NCI-H524 treated with DMSO at 0.1 percent for 48 hours (cell line): ENCODE data around the gene HTR3B.
"Not testable (repeated sequence)": the region's sequence is repeated elsewhere in the genome, so short reads cannot be mapped to it uniquely, and the experiment has no call there.

Experiments
- DNase-seq: peaks from one replicate; lab custom pipeline; 2025; lab: John Stamatoyannopoulos, UW

The HTR3B gene, protein sequence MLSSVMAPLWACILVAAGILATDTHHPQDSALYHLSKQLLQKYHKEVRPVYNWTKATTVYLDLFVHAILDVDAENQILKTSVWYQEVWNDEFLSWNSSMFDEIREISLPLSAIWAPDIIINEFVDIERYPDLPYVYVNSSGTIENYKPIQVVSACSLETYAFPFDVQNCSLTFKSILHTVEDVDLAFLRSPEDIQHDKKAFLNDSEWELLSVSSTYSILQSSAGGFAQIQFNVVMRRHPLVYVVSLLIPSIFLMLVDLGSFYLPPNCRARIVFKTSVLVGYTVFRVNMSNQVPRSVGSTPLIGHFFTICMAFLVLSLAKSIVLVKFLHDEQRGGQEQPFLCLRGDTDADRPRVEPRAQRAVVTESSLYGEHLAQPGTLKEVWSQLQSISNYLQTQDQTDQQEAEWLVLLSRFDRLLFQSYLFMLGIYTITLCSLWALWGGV

GRCh38 chr11:113904379-113905101, at the start of gene HTR3B:
TSS of gene HTR3B (plus strand) at chr11:113904796. CDS start at chr11:113904934, 138 bp downstream.
- DNase-seq = no peak

GRCh38 chr11:113855803-113856202, 48.8 kb upstream of the HTR3B start:
- DNase-seq = no peak

GRCh38 chr11:113856966-113857759, 47.4 kb upstream of the HTR3B start:
- DNase-seq = no peak

DNA sequence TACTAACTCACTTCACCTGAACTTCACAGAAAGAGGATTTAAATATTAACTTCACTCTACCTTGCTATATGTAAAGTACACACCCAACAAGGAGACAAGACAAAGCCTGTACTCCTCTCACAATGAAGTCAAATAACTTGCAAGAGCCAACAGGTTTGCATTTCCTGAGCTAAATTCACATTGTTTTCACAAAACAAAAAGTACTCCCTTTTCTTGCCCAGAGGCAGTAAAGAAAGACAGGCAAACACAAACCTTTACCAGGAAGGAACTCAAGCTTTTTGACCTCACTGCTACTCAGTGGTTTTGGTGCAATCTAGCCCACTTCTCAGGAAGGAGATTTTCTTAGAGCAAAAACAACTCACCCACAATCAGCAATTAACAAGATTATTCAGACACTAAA, 44.9 kb upstream of the HTR3B start:
- no peak for DNase-seq

GRCh38 chr11:113862435-113862834, 42.2 kb upstream of the HTR3B start:
- no peak for DNase-seq

DNA sequence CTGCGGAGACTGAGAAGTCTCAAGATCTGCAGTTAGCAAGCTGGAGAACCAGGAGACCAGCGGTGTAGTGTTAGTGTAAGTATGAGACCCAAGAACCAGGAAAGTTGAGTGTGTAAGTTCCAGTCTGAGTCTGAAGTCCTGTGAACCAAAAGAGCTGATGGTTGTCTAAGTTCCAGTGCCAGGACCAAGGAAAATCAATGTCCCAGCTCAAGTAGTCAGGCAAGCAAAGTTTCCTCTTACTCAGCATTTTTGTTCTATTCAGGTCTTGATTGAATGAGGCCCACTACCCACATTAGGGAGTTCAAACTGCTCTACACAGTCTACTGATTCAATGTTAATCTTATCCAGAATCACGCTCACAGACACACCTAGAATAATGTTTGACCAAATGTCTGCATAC, 40.2 kb upstream of the HTR3B start:
- no peak for DNase-seq

GRCh38 chr11:113865873-113866272, 38.7 kb upstream of the HTR3B start:
- no peak for DNase-seq

DNA sequence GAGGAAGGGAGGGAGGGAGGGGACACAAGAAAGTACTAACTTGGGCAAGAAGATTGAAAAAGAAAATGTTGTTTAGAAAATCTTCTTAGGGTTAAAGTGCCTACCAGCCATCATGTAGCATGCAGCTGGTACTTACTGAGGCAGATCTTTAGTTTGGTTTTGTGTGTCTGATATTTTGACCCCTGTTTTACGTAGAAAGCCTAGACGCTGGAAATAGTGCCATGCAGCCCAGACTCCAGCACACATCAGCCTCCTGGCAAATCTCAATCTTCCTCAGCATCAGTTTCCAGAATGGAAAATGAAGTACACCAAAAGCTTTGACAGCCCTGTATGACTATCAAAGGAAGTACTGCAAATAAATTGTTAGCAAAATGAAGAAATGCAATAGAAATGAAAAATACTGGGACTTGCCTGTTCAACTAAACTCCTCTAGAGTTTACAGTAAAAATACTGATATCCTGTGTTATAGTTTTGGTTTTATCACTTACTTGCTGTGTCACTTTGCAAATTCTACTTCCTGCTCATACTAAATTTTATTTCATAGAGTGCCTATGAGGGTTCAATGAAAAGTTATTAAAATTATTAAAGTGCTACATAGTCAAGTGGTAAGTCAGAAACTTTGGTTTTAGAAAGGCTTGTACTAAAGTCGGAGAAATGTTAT, 36.6 kb upstream of the HTR3B start:
- DNase-seq = no peak

DNA sequence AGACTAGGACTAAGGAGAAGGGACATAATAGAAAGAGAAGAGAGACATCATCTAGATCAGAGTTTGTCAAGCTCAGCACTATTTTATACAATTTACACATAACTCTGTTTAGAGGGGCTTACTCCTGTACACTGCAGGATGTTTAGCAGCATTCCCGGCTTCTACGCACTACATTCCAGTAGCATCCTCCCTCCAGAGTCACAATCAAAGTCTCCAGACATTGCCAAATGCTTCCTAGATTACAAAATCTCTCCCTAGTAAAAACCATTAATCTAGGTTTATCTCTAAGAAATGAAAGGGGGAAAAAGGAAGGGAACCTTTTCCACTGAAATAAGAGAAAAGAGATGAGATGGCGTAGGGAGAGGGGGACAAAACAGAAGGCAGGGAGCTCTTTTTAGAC, 33.3 kb upstream of the HTR3B start:
- DNase-seq = no peak

GRCh38 chr11:113873236-113873626, 31.4 kb upstream of the HTR3B start:
- DNase-seq = no peak

- DNase-seq = no peak
Measured at GRCh38 chr11:113874096-113874495, 30.5 kb upstream of the HTR3B start.

DNA sequence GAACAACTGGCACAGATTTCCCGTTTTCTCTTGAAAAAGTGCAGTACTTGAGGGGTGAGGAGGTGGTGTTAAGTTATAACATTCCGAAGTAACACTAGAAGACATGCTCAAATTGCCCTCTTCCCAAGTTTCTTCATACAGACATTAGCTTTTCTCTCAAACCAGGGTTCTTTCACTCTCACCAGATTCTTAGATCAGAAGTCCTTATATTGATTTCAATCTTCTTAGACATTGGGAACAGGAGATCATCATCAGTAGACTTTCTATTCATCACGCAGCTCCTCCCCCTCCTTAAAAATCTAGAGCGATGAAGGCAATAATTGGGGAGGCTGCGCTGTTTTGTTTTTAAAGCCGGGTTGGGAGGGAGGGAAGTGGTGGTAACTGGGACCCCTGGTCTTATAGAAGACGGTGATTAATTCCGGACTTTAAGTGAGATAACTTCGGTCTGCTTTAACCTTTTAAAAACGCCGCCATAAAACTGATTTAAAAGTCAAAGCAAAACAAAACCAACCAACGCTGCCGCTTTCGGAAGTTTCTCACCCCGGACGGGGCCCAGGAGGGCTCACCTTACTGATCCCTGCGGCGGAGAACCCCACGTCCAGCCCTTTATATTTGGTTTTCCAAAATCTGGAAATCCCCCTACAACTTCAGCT, 29.9 kb upstream of the HTR3B start:
- DNase-seq = no peak

DNA sequence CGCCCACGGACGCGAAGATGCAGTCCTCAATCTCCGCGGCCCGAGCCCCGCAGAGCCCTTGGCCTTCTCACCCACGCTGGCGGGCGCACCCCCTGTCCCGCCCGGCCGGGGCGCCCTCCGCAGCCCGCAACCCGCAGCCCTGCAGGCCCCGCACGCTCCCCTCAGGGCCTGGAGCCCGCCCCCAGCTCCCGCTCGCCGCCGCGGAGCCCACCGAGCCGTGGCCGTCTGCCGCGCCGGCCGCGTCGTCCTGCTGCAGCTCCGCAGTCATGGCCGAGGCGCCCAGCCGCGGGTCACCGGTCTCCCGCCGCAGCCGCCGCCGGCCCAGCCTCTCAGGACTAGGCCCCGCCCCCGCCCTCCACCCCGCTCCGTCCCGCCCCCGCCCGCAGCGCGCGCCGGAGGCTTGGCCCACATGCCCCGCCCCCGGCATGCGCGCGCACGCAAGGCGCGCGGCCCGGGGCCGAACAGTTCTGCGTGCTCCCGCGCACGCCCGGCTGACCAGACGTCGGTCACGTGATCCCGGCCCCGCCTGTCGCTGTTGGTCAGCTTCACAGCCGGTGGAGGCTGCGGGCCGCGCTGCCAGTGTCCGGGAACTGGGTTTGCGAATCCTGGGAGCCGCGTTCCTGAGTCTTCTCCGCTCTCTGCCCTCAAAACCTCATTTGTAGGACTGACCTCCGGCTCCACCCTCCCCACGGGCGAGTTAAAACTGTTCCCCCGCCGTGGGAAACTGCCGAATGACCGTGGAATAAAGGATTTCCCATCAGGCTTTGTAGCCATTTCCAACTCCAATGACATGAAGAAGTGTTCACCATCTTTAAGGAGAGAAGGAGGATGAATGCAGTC, 29.1 kb upstream of the HTR3B start, which contains the start of gene USP28:
TSS of gene USP28 (minus strand) at position 339 of the 840 bp plus-strand sequence. CDS start at position 268, 71 bp downstream.
- DNase-seq = peak; percentile 30

DNA sequence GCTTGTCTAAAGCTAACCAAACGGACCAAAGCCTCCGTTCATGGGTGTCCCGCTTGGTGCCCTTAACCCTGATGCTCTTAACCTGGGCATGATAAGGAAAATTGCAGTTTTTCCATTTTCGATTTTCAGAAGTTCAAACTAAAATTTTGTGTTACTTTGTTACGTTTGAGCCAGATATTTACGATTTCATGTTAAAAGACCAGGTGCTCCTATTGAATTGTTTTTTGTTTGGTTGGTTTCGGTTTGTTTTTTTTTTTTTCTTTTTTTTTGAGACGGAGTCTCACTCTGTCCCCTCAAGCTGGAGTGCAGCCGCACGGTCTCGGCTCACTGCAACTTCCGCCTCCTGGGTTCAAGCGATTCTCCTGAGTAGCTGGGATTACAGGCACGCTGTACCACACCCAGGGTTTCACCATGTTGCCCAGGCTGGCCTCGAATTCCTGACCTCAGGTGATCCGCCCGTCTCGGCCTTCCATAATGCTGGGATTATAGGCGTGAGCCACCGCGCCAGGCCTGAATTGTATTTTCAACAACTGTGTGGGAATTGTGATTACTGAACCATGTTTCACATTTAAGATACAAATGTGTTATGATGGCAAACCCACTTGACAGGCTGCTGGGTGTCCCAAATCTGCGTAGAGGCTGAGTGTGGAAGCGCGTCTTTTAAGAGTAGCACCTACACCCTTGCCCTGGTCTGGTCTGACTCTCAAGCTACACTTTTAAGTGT, 28.4 kb upstream of the HTR3B start:
- DNase-seq = no peak

GRCh38 chr11:113876798-113877669, 27.6 kb upstream of the HTR3B start:
- no peak for DNase-seq

DNA sequence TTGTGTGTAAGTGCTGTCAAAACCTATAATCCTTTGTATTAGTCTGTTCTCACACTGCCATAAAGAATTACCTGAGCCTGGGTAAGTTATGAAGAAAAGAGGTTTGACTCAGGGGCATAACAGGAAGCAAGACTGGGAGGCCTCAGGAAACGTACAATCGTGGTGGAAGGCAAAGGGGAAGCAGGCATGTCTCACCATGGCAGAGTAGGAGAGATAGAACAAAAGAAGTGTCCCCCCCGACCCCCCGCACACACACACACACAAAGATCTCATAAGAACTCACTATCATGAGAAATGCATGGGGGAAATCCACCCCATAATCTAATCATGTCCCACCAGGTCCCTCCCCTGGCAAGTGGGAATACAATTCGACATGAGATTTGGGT, 26.9 kb upstream of the HTR3B start:
- no peak for DNase-seq

- not testable (repeated sequence) for DNase-seq
Measured at GRCh38 chr11:113879446-113879845, 25.1 kb upstream of the HTR3B start.

- no peak for DNase-seq
Measured at GRCh38 chr11:113880971-113881370, 23.6 kb upstream of the HTR3B start.

- DNase-seq = no peak
Measured at GRCh38 chr11:113881856-113882255, 22.7 kb upstream of the HTR3B start.
